Activated naive CD4-positive, alpha-beta T cell treated with anti-CD3 and anti-CD28 coated beads, Interleukin-2, amount 50 U/mL, for 24 hours (primary cell): Measurements from ENCODE around the gene STKLD1.
"Not testable (repeated sequence)": the region's sequence is repeated elsewhere in the genome, so short reads cannot be mapped to it uniquely, and the experiment has no call there.

ENCODE experiments used
- H3K27ac Mint-ChIP-seq: one replicate; pipeline ENCODE4 v1.8.0; 2021; ENCODE audit warnings: mild to moderate bottlenecking, mixed read lengths
- H3K27me3 Mint-ChIP-seq: one replicate; pipeline ENCODE4 v1.8.0; 2021; ENCODE audit warnings: mixed read lengths
- H3K36me3 Mint-ChIP-seq: one replicate; pipeline ENCODE4 v1.8.0; 2021; ENCODE audit warnings: mixed read lengths
- H3K4me1 Mint-ChIP-seq: one replicate; pipeline ENCODE4 v1.8.0; 2021; ENCODE audit warnings: mixed read lengths
- H3K4me3 Mint-ChIP-seq: one replicate; pipeline ENCODE4 v1.8.0; 2021; ENCODE audit warnings: mild to moderate bottlenecking, mixed read lengths
- H3K9me3 Mint-ChIP-seq: one replicate; pipeline ENCODE4 v1.8.0; 2021; ENCODE audit warnings: mixed read lengths

The STKLD1 gene

DNA sequence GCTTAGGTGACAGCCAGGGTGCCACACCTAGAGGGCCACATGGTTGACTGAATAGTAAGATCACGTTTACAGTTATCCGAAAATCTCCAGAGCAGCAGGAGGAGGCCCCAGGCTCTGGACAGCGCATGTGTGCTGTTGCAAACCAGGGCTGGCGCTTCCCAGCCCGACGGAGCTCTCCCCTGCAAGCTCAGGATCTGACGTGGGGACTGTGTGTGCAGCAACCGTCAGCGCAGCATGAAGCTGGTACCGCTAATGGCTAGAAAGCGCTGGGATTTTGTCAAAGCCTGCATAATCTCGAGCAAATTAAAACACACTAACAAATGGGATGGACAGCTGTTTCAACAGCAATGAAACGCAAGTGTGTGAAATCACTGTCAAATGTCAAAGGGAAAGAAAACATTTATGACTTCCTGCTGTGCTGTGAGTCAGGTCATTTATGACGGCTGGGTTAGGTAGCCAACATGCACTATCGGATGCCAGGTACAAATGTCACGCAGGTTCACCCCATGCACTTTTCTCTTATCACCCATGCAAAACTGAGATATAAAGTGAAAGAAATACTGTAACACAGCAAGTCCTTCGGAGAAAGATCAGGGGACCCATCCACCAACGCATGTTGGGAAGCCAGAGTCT, 7.8 kb upstream of the STKLD1 start:
- Mint-ChIP-seq H3K4me3 (peak overlapping the region; percentile 88), H3K27ac (peak overlapping the region; percentile 82), H3K27me3 (no peaks in the 10 kb centered on the region), H3K4me1 (peaks cover 64% of the 10 kb centered on the region), H3K36me3 (peaks cover 16% of the 10 kb centered on the region), H3K9me3 (no peaks in the 10 kb centered on the region)

DNA sequence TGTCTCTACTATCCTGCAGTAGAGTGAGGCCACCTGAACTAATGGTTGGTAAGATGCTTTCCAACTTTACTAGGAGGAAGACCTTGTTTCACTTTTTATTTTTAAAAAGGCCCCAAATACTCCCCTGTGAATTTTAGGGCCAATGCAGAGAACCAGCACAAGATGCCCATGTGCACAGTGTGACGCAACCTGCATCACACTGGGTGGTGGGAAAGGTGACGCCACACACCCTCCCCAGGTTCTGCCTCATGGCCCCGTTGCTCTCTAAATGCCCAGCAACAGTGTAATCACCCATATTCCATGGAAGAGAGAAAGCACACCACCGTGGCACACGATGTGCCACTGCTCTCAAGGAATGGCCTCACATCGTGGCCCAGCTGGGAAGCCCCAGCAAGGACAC, 6.7 kb upstream of the STKLD1 start:
- Mint-ChIP-seq H3K27ac (peak overlapping the region; percentile 62), H3K27me3 (no peaks in the 10 kb centered on the region), H3K9me3 (no peaks in the 10 kb centered on the region), H3K4me1 (peaks cover 57% of the 10 kb centered on the region), H3K4me3 (peak overlapping the region; percentile 88), H3K36me3 (peaks cover 12% of the 10 kb centered on the region)

DNA sequence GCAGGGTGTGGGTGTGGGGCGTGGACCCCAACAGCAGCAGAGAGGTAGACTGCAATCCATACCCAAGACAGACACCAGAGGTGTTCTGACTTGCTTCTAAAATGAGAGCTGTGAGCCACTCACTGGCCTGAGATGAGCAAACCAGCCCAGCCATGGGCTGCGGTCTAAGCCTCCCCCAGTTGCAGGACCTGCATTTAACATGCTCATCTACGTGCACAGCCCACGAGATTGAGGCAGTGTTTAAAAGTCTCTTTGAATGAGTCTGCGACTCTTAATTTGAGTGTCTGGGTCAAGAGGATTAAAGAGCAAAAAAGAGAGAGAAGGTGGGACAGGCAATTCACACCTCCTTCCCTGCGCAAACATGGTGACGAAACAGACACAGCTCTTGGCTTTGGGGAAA, 6.2 kb upstream of the STKLD1 start:
- peak overlapping the region; percentile 88 for H3K4me3 Mint-ChIP-seq
- peaks cover 62% of the 10 kb centered on the region for H3K4me1 Mint-ChIP-seq
- peaks cover 15% of the 10 kb centered on the region for H3K36me3 Mint-ChIP-seq
- H3K9me3 Mint-ChIP-seq = no peaks in the 10 kb centered on the region
- peak overlapping the region; percentile 87 for H3K27ac Mint-ChIP-seq
- no peaks in the 10 kb centered on the region for H3K27me3 Mint-ChIP-seq

DNA sequence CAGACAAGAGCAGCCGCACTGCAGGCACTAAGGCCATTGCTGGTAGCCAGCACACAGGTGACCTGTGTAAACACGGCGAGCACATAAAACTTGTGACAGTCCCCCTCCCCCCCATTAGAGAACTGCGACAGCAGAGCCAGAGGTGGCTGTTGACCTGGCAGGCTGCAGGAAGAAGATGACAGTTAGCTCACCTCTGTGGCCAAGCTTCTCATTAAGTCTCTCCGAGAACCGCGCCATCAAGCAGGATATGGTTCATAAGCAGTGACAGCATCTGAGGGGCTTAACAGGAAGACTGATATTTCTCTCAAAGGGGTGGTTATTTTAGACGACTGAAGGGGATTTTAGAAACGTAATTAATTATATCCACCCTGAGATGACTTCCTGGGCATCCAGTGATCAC, 5.5 kb upstream of the STKLD1 start:
- Mint-ChIP-seq H3K9me3 (no peaks in the 10 kb centered on the region), H3K27ac (peak overlapping the region; percentile 59), H3K27me3 (no peaks in the 10 kb centered on the region), H3K4me1 (peaks cover 64% of the 10 kb centered on the region), H3K36me3 (peaks cover 15% of the 10 kb centered on the region), H3K4me3 (peak overlapping the region; percentile 88)

DNA sequence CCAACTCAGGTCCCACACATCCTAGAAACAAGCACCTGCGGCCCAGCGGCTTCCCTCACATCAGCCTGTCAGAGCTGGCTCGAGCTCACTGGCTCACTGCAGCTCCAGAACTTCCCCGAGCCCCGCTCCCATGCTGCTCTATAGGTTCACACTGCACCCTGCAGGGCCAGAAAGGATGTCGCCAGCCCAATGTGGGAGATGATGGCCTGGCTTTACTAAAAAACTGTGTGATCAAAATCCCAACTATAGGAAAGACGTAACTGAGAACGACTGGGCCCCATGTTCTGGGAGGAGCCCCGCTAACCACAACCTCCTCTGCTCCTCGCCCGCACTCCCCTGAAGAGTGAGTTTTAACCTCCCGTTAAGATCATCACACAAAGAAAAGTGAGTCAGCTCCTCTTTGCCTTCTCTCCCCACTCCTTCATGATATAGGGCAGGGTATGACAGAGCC, 4.9 kb upstream of the STKLD1 start:
- peak overlapping the region; percentile 59 for H3K27ac Mint-ChIP-seq
- no peaks in the 10 kb centered on the region for H3K27me3 Mint-ChIP-seq
- H3K4me1 Mint-ChIP-seq = peaks cover 58% of the 10 kb centered on the region
- peak overlapping the region; percentile 88 for H3K4me3 Mint-ChIP-seq
- no peaks in the 10 kb centered on the region for H3K9me3 Mint-ChIP-seq
- peaks cover 11% of the 10 kb centered on the region for H3K36me3 Mint-ChIP-seq

DNA sequence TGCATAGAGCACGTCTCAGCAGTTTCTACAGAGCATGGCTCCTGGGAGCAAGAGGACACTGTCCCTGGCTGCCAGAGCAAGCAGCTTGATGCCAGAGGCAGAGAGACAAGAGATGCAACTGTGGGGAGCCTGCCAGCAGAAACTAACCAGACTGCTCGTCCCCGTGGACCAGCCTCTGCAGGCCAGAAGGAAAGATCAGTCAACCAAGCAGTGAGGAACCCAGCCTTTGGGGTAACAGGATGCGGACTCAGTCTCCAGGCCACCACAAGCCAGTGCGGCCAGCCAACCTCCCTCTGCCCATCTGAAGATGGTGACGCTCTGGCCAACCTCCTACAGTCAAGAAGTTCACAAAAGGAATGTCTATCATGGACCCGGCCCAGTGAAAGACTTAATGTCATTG, 4.0 kb upstream of the STKLD1 start:
- Mint-ChIP-seq H3K27ac (peak overlapping the region; percentile 83), H3K9me3 (no peaks in the 10 kb centered on the region), H3K4me1 (peaks cover 58% of the 10 kb centered on the region), H3K27me3 (no peaks in the 10 kb centered on the region), H3K36me3 (peaks cover 11% of the 10 kb centered on the region), H3K4me3 (peak overlapping the region; percentile 88)

DNA sequence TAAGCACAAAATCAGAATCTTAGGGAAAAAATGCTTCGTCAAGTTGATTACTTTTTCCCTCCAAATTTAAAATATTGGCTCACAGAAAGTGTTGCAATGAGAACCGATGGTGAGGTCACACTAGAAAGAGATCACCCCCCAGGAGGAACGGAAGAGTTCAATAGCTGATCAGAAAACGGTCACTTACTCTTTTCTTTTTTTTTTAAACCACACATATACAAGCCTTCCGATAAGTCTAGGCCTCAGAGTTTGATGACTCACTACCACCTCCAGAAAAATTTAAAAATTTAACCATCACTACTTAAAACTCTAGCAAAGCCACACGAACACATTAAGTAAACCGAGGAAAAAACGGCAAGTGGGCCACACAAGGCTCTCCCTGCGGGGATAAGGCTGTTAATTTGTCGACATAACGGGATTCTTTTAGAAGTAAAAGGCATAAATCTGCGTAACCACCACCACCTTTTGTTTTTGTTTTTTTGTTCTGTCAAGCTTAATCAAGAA, 1.5 kb upstream of the STKLD1 start:
- Mint-ChIP-seq H3K36me3 (peaks cover 9% of the 10 kb centered on the region), H3K4me3 (peak overlapping the region; percentile 96), H3K9me3 (no peaks in the 10 kb centered on the region), H3K4me1 (peaks cover 40% of the 10 kb centered on the region), H3K27me3 (no peaks in the 10 kb centered on the region), H3K27ac (peak overlapping the region; percentile 98)

DNA sequence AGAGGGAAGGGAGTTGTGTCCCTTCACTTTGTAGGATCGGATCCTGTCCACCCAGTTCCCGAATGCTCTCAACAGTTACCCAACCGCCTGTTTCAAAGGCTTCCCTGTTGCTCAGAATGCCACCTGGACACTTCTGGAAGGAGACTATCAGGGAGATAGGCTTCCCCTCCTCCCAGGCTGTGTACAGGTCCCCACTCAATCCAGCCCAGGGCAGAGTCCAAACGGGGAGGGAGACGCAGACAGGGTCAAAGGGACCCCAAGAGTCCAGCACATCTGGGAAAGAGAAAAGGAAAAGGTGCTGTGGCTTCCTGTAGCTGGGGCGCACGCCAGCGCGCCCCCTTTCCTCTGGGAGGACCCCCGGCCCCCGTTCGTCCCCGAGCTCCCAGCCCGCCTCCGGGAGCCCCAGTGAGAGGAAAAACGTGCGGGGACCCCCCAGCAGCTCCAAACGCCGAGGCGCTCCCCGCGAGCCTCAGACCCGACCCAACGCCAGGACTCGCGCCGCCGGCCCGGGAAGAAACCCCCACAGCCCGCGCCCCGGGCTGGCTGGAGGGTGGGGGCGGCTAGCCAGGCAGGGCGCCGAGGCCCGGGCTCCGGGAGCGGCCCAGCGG, 946 bp upstream of the STKLD1 start:
- H3K4me3 Mint-ChIP-seq = peak overlapping the region; percentile 96
- H3K27me3 Mint-ChIP-seq = no peaks in the 10 kb centered on the region
- H3K27ac Mint-ChIP-seq = peak overlapping the region; percentile 98
- peaks cover 35% of the 10 kb centered on the region for H3K4me1 Mint-ChIP-seq
- no peaks in the 10 kb centered on the region for H3K9me3 Mint-ChIP-seq
- H3K36me3 Mint-ChIP-seq = peaks cover 6% of the 10 kb centered on the region

DNA sequence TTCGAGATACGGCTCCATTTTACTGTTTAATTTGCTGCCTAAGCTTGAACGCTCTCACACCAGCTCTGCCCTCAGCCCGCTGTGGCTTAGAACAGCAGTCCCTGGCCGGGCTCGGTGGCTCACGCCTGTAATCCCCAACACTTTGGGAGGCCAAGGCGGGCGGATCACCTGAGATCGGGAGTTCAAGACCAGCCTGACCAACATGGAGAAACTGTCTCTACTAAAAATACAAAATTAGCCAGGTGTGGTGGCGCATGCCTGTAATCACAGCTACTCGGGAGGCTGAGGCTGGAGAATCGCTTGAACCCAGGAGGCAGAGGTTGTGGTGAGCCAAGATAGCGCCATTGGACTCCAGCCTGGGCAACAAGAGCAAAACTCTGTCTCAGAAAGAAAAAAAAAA, 1.1 kb downstream of the STKLD1 start:
- not testable (repeated sequence) for H3K27ac Mint-ChIP-seq, H3K9me3 Mint-ChIP-seq, H3K27me3 Mint-ChIP-seq, H3K36me3 Mint-ChIP-seq
- H3K4me3 Mint-ChIP-seq = peak overlapping the region; percentile 49
- H3K4me1 Mint-ChIP-seq = peaks cover 14% of the 10 kb centered on the region

DNA sequence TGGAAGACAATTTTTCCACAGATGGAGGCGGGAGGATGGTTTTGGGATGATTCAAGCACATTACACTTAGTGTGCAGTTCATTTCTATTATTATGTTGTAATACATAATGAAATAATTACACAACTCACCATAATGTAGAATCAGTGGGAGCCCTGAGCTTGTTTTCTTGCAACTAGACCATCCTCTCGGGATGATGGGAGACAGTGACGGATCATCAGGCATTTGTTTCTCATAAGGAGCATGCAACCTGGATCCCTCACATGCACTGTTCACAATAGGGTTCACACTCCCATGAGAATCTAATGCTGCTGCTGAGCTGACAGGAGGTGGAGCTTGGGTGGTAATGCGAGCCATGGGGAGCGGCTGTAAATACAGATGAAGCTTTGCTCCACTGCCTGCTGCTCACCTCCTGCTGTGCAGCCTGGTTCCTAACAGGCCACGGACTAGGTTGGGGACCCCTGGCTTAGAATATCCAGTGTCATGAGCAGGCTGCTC, 1.6 kb downstream of the STKLD1 start:
- H3K4me1 Mint-ChIP-seq = peaks cover 9% of the 10 kb centered on the region
- H3K27ac Mint-ChIP-seq = no peak overlapping the region
- H3K27me3 Mint-ChIP-seq = no peaks in the 10 kb centered on the region
- H3K9me3 Mint-ChIP-seq = no peaks in the 10 kb centered on the region
- H3K36me3 Mint-ChIP-seq = peaks cover 3% of the 10 kb centered on the region
- no peak overlapping the region for H3K4me3 Mint-ChIP-seq

DNA sequence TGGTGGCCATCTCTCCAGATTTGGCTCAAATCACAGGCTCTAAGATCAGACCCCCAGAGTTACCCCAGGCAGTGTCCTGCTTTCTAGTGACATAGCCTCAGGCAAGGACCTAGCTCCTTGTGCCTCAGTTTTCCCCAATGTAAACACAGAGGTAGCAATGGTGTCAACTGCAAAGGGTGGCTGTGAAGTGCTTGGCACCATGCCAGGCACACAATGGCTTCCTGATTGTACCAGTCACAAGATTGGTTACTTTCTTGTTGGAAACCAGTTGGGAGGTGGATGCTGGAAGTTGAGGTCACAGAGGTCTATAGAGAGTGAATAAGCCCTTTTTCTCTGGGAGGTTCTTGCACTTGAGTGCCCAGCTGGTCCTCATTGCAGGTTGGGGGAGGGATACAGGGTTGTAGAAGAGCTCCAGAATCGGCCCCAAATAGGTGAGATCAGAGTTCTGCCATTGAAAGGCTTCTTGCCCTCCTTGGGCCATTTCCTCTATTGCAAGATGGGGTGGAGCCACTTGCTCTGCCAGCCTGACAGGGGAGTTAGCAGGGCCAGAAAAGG, 2.3 kb downstream of the STKLD1 start:
- peaks cover 7% of the 10 kb centered on the region for H3K4me1 Mint-ChIP-seq
- no peaks in the 10 kb centered on the region for H3K9me3 Mint-ChIP-seq
- H3K27me3 Mint-ChIP-seq = no peaks in the 10 kb centered on the region
- H3K27ac Mint-ChIP-seq = no peak overlapping the region
- peaks cover 3% of the 10 kb centered on the region for H3K36me3 Mint-ChIP-seq
- no peak overlapping the region for H3K4me3 Mint-ChIP-seq

DNA sequence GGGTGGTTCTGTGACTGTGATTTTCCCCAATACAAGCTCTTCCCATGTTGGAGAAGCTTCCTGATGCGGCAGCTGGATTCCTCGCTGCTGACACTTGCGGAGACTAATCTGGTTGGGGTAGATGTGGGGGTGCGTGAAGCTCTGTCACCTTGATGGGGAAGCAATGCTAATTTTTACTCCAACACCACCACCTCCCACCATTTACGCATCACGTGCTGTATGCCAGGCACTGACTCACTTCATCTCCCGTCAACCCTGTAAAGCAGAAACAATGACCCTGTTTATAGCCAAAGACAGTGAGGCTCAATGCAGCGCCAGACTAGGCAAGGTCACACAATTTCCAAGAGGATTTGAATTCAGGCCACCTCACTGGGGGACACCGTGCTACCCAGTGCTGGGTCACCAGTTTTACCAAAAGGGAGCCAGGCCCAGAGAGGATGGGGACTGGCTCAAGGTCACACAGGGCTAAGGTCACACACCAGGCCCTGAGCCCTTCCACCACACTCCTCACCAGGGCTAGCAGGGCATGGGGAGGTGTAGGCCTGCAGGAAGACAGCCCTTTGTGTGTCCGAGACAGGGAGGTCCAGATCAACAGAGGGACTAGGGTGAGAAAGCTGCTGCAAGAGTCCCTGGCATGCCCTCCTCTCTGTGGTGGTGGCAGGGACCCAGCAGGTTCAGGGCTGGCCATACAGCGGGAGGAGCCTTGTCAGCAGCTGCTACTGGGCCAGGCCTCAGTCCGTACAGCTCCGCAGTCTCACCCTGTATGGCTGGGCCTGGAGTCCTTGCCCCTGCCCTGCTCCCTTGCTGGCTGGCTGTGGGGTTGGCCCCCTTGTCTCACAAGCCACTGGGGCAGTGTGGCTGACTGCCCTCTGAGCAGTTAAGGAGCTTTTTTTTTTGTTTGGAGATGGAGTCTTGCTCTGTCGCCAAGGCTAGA, 3.3 kb downstream of the STKLD1 start:
- Mint-ChIP-seq H3K27me3 (no peaks in the 10 kb centered on the region), H3K4me1 (peaks cover 7% of the 10 kb centered on the region), H3K9me3 (no peaks in the 10 kb centered on the region), H3K4me3 (no peak overlapping the region), H3K27ac (no peak overlapping the region), H3K36me3 (peaks cover 3% of the 10 kb centered on the region)

DNA sequence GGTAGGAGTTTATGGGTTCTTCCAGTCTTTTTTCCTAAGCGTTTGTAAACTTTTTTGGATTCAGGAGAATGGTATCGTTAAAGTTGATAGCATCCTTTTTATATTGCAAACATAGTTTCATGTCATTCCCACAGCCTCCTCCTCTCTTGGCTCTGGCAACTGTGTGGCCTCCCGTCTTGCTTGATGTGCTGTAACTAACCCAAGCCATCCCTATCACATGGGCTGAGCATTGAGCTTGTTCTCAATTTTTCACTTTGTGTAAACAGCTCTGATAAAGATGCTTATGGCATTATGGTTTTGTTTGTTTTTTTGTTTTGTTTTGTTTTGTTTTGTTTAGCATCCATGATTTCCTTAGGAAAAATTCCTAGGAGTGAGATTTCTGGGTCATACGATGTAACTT, 4.6 kb downstream of the STKLD1 start:
- no peaks in the 10 kb centered on the region for H3K27me3 Mint-ChIP-seq
- H3K36me3 Mint-ChIP-seq = no peaks in the 10 kb centered on the region
- no peak overlapping the region for H3K27ac Mint-ChIP-seq
- no peak overlapping the region for H3K4me3 Mint-ChIP-seq
- H3K4me1 Mint-ChIP-seq = no peaks in the 10 kb centered on the region
- no peaks in the 10 kb centered on the region for H3K9me3 Mint-ChIP-seq

DNA sequence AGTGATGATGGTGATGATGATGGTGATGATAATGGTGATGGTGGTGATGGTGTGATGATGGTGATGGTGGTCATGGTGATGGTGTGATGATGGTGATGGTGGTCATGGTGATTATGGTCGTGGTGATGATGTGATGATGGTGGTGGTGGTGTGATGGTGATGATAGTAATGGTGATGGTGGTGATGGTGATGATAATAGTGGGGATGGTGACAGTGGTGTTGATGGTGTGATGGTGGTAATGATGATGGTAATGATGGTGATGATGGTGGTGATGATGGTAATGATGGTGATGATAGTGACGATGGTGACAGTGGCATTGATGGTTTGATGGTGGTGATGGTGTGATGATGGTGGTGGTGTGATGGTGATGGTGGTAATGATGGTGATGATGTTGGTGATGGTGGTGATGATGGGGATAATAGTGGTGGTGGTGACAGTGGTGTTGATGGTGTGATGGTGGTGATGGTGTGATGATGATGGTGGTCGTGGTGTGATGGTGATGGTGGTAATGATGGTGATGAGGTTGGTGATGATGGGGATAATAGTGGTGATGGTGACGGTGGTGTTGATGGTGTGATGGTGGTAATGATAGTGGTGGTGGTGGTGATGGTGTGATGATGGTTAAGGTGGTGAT, 6.5 kb downstream of the STKLD1 start:
- no peaks in the 10 kb centered on the region for H3K27me3 Mint-ChIP-seq
- H3K4me1 Mint-ChIP-seq = no peaks in the 10 kb centered on the region
- no peaks in the 10 kb centered on the region for H3K9me3 Mint-ChIP-seq
- H3K36me3 Mint-ChIP-seq = no peaks in the 10 kb centered on the region
- H3K27ac Mint-ChIP-seq = no peak overlapping the region
- no peak overlapping the region for H3K4me3 Mint-ChIP-seq

DNA sequence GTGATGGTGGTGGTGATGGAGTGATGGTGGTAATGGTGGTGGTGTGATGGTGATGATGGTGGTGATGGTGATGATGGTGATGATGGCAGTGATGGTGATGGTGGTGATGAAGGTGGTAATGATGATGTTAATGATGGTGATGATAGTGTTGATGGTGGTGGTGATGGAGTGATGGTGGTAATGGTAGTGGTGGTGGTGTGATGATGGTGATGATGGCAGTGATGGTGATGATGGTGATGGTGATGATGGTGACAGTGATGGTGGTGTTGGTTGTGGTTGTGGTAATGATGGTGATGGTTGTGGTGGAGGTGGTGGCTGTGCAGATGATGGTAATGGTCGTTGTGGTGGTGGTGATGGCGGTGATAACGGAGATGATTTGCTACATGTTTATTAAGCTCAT, 7.3 kb downstream of the STKLD1 start:
- Mint-ChIP-seq H3K27me3 (no peaks in the 10 kb centered on the region), H3K4me3 (no peak overlapping the region), H3K9me3 (no peaks in the 10 kb centered on the region), H3K27ac (no peak overlapping the region), H3K4me1 (no peaks in the 10 kb centered on the region), H3K36me3 (no peaks in the 10 kb centered on the region)
